HEK293T (cell line): ENCODE data around the gene INSIG2.

Source experiments
- NFRKB ChIP-seq: fragments of 450-650 bp; IDR thresholded peaks from 2 replicates; pipeline ENCODE4 v1.6.1; 2016; ENCODE audit warnings: mild to moderate bottlenecking, moderate library complexity
- SP1 ChIP-seq: fragments of 450-650 bp; IDR thresholded peaks from 2 replicates; pipeline ENCODE4 v1.6.1; 2017
- TARDBP ChIP-seq: fragments of 450-650 bp; IDR thresholded peaks from 2 replicates; pipeline ENCODE4 v1.6.1; 2016

- TF ChIP-seq SP1 (no peak), TARDBP (no peak), NFRKB (no peak)
These were observed 22.3 kb upstream of the INSIG2 start for GRCh38 chr2:118065921-118066511.
